Mammary epithelial cell (primary cell): ENCODE data around the gene CDS1.

Experiments used
- EZH2 ChIP-seq: IDR thresholded peaks from 2 replicates; pipeline ENCODE4 v1.6.1; 2012; ENCODE audit warnings: low read length, inconsistent platforms, borderline replicate concordance
- TF ChIP-seq, protein P1 (sequence below), 2 donors: IDR thresholded peaks in 1 of 2; conservative IDR thresholded peaks in 1 of 2; 2 replicates each; pipeline ENCODE4 v1.5.1; 2011 to 2012; ENCODE audit warnings: inconsistent platforms in 2 of 2, low read length in 2 of 2, mild to moderate bottlenecking in 2 of 2, control low read depth in 1 of 2, low read depth in 1 of 2; ENCODE audit not compliant: insufficient read depth in 1 of 2; ENCODE audit errors: extremely low read depth in 1 of 2

DNA sequence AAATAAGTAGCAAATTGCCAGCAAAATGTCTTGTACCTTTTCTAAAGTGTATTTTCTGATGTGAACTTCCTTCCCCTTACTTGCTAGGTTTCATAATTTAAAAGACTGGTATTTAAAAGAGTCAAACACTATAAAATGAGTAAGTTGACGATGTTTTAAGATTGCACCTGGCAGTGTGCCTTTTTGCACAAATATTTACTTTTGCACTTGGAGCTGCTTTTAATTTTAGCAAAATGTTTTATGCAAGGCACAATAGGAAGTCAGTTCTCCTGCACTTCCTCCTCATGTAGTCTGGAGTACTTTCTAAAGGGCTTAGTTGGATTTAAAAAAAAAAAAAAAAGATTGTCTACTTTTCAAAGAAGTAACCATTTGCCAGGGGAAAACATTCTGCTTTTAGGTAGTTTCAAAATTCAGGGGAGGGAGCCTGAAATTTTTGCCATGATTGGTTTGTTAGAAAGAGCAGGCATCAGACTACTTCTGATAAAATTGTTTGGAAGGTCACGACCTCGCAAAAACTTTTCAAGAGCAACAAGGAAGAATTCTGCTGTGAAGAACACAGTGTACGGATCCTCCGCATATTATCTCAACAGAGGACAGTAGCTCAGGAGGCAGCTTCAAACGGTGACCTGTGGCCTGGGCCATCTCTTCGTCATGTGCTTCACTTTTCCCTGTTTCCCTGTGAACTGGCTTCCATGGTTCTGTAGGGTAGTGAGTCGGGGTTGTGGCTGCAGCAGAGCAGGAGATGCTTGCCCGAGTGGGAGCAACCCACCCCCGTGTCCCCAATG is 66.1 kb downstream of the CDS1 start:
- TF ChIP-seq, protein P1, sequence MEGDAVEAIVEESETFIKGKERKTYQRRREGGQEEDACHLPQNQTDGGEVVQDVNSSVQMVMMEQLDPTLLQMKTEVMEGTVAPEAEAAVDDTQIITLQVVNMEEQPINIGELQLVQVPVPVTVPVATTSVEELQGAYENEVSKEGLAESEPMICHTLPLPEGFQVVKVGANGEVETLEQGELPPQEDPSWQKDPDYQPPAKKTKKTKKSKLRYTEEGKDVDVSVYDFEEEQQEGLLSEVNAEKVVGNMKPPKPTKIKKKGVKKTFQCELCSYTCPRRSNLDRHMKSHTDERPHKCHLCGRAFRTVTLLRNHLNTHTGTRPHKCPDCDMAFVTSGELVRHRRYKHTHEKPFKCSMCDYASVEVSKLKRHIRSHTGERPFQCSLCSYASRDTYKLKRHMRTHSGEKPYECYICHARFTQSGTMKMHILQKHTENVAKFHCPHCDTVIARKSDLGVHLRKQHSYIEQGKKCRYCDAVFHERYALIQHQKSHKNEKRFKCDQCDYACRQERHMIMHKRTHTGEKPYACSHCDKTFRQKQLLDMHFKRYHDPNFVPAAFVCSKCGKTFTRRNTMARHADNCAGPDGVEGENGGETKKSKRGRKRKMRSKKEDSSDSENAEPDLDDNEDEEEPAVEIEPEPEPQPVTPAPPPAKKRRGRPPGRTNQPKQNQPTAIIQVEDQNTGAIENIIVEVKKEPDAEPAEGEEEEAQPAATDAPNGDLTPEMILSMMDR (conservative IDR thresholded peaks at IDR 0.05 in 1 of 2, IDR thresholded peaks at IDR 0.05 in 1 of 2; ENCODE audit: extremely low read depth in 1 of 2, insufficient read depth in 1 of 2, low read depth in 1 of 2, low read length in 2 of 2), result no peak
- no peak for TF ChIP-seq EZH2
